H9 (cell line): ENCODE measurements around the gene NHLRC4. TPM values are rescaled to one million over a fixed set of nuclear protein-coding genes. Genes with fewer than 3 reads are reported as not detected.

ENCODE experiments used
- DNase-seq: peaks from one replicate; pipeline ENCODE4 v3.0.0-alpha.2; 2017
- H2AFZ ChIP-seq: one replicate; pipeline ENCODE4 v1.6.1; 2013; ENCODE audit warnings: mild to moderate bottlenecking, low read length, control low read depth, moderate library complexity
- H2AK5ac ChIP-seq: 2 replicates; pipeline ENCODE4 v1.6.1; 2013; ENCODE audit warnings: low read length, control low read depth, mixed read lengths; ENCODE audit not compliant: insufficient read length
- H2BK120ac ChIP-seq: one replicate; pipeline ENCODE4 v1.6.1; 2013; ENCODE audit warnings: low read depth, mild to moderate bottlenecking, low read length, control low read depth, inconsistent platforms; ENCODE audit not compliant: poor library complexity, severe bottlenecking
- H2BK12ac ChIP-seq: 2 replicates; pipeline ENCODE4 v1.6.1; 2013; ENCODE audit warnings: low read length, control low read depth, mixed read lengths, low read depth; ENCODE audit not compliant: insufficient read length
- H2BK15ac ChIP-seq: 2 replicates; pipeline ENCODE4 v1.6.1; 2013; ENCODE audit warnings: low read depth, low read length, control low read depth
- H2BK20ac ChIP-seq: one replicate; pipeline ENCODE4 v1.6.1; 2013; ENCODE audit warnings: low read depth, mild to moderate bottlenecking, low read length, control low read depth, inconsistent platforms; ENCODE audit not compliant: poor library complexity, severe bottlenecking
- H2BK5ac ChIP-seq: 2 replicates; pipeline ENCODE4 v1.6.1; 2013; ENCODE audit warnings: low read length, control low read depth, mixed read lengths; ENCODE audit not compliant: insufficient read length
- H3K14ac ChIP-seq: 2 replicates; pipeline ENCODE4 v1.6.1; 2013; ENCODE audit warnings: low read length, control low read depth; ENCODE audit not compliant: insufficient read depth
- H3K18ac ChIP-seq: 2 replicates; pipeline ENCODE4 v1.6.1; 2013; ENCODE audit warnings: low read depth, mild to moderate bottlenecking, mixed read lengths, low read length, control low read depth; ENCODE audit not compliant: insufficient read length
- H3K23ac ChIP-seq: 2 replicates; pipeline ENCODE4 v1.6.1; 2013; ENCODE audit warnings: low read length, control low read depth, mixed read lengths, low read depth; ENCODE audit not compliant: insufficient read length
- H3K23me2 ChIP-seq: 2 replicates; pipeline ENCODE4 v1.6.1; 2013; ENCODE audit warnings: low read depth, mild to moderate bottlenecking, mixed read lengths, low read length, control low read depth; ENCODE audit not compliant: insufficient read length, poor library complexity, severe bottlenecking
- H3K27ac ChIP-seq: 2 replicates; pipeline ENCODE4 v1.5.1; 2013; ENCODE audit warnings: low read length, control low read depth, mixed read lengths, low read depth; ENCODE audit not compliant: insufficient read length
- H3K27me3 ChIP-seq: 2 replicates; pipeline ENCODE4 v1.6.1; 2013; ENCODE audit warnings: low read length, control low read depth, inconsistent platforms; ENCODE audit not compliant: insufficient read depth
- H3K4ac ChIP-seq: 2 replicates; pipeline ENCODE4 v1.6.1; 2013; ENCODE audit warnings: low read depth, mild to moderate bottlenecking, control low read depth, inconsistent platforms, low read length, moderate library complexity
- H3K4me1 ChIP-seq: 2 replicates; pipeline ENCODE4 v1.6.1; 2013; ENCODE audit warnings: low read length, control low read depth, inconsistent platforms; ENCODE audit not compliant: insufficient read depth
- H3K4me2 ChIP-seq: 2 replicates; pipeline ENCODE4 v1.6.1; 2013; ENCODE audit warnings: low read length, control low read depth, mixed read lengths; ENCODE audit not compliant: insufficient read length, insufficient read depth
- H3K56ac ChIP-seq: 2 replicates; pipeline ENCODE4 v1.6.1; 2013; ENCODE audit warnings: low read depth, mild to moderate bottlenecking, mixed read lengths, low read length, control low read depth; ENCODE audit not compliant: insufficient read length
- H3K79me1 ChIP-seq: 2 replicates; pipeline ENCODE4 v1.6.1; 2013; ENCODE audit warnings: low read depth, mild to moderate bottlenecking, moderate library complexity, low read length, control low read depth, inconsistent platforms; ENCODE audit not compliant: insufficient read depth, poor library complexity, severe bottlenecking
- H3K79me2 ChIP-seq: 2 replicates; pipeline ENCODE4 v1.6.1; 2013; ENCODE audit warnings: low read length, control low read depth, inconsistent platforms; ENCODE audit not compliant: insufficient read depth
- H3K9ac ChIP-seq: 2 replicates; pipeline ENCODE4 v1.6.1; 2013; ENCODE audit warnings: low read length, control low read depth, mixed read lengths; ENCODE audit not compliant: insufficient read length; ENCODE audit errors: extremely low read depth
- H3K9me3 ChIP-seq: one replicate; pipeline ENCODE4 v1.6.1; 2013; ENCODE audit warnings: low read depth, low read length, inconsistent platforms; ENCODE audit not compliant: control insufficient read depth
- H3T11ph ChIP-seq: one replicate; pipeline ENCODE4 v1.6.1; 2013; ENCODE audit warnings: mild to moderate bottlenecking, low read length, control low read depth, inconsistent platforms
- H4K20me1 ChIP-seq: one replicate; pipeline ENCODE4 v1.6.1; 2013; ENCODE audit not compliant: control insufficient read depth, insufficient read length, insufficient read depth
- H4K5ac ChIP-seq: 2 replicates; pipeline ENCODE4 v1.6.1; 2013; ENCODE audit warnings: low read depth, mild to moderate bottlenecking, mixed read lengths, low read length, control low read depth; ENCODE audit not compliant: insufficient read length
- H4K8ac ChIP-seq: replicated peaks from 2 replicates; pipeline ENCODE4 v1.6.1; 2013; ENCODE audit warnings: low read length, control low read depth, mixed read lengths, low read depth; ENCODE audit not compliant: insufficient read length
- H4K91ac ChIP-seq: 2 replicates; pipeline ENCODE4 v1.6.1; 2013; ENCODE audit warnings: low read depth, mild to moderate bottlenecking, moderate library complexity, mixed read lengths, low read length, control low read depth; ENCODE audit not compliant: insufficient read length
- H3K27ac Mint-ChIP-seq, 3 experiments: 2 replicates in 2 of 3; 3 replicates in 1 of 3; pipeline ENCODE4 v1.8.0; 2020 to 2021; ENCODE audit warnings: mixed read lengths in 3 of 3, mild to moderate bottlenecking in 1 of 3, moderate library complexity in 1 of 3
- H3K27me3 Mint-ChIP-seq: 2 replicates; pipeline ENCODE4 v1.8.0; 2021; ENCODE audit warnings: low read depth, mild to moderate bottlenecking, moderate library complexity, mixed read lengths
- H3K36me3 Mint-ChIP-seq, 3 experiments: 2 replicates in 2 of 3; 3 replicates in 1 of 3; pipeline ENCODE4 v1.8.0; 2020 to 2021; ENCODE audit warnings: low read depth in 3 of 3, mixed read lengths in 3 of 3; ENCODE audit not compliant: insufficient read depth in 1 of 3
- H3K4me1 Mint-ChIP-seq, 2 experiments: 2 replicates each; pipeline ENCODE4 v1.8.0; 2020; ENCODE audit warnings: mixed read lengths in 2 of 2
- H3K4me3 Mint-ChIP-seq, 2 experiments: 2 replicates in 1 of 2; 3 replicates in 1 of 2; pipeline ENCODE4 v1.8.0; 2020 to 2021; ENCODE audit warnings: mild to moderate bottlenecking in 2 of 2, mixed read lengths in 2 of 2, moderate library complexity in 1 of 2
- H3K9me3 Mint-ChIP-seq, 2 experiments: 2 replicates in 1 of 2; 3 replicates in 1 of 2; pipeline ENCODE4 v1.8.0; 2020; ENCODE audit warnings: mild to moderate bottlenecking in 2 of 2, mixed read lengths in 2 of 2, moderate library complexity in 1 of 2
- WGBS: extraction: QIAGEN DNeasy Blood & Tissue Kit; methylation state at CpG from one replicate; pipeline ENCODE4 v1.1.7; 2013; ENCODE audit warnings: missing lambda C conversion rate, low lambda C conversion rate, mixed read lengths; ENCODE audit not compliant: insufficient read length; ENCODE audit errors: extremely low coverage; 5-methylcytosine and 5-hydroxymethylcytosine counted together
- total RNA-seq: library from RNA; stranded (reverse); gene quantifications from 2 replicates; pipeline ENCODE4 v1.2.1, GENCODE V29; 2021
- TF ChIP-seq, protein P1 (sequence below): fragments of 200-600 bp; sonication (generic); conservative IDR thresholded peaks from 3 replicates; pipeline ENCODE4 v1.8.0; 2021; ENCODE audit warnings: antibody characterized with exemption, mild to moderate bottlenecking

The NHLRC4 gene
- total RNA-seq, 1 experiment from 2014 or later, result 0.42 TPM

DNA sequence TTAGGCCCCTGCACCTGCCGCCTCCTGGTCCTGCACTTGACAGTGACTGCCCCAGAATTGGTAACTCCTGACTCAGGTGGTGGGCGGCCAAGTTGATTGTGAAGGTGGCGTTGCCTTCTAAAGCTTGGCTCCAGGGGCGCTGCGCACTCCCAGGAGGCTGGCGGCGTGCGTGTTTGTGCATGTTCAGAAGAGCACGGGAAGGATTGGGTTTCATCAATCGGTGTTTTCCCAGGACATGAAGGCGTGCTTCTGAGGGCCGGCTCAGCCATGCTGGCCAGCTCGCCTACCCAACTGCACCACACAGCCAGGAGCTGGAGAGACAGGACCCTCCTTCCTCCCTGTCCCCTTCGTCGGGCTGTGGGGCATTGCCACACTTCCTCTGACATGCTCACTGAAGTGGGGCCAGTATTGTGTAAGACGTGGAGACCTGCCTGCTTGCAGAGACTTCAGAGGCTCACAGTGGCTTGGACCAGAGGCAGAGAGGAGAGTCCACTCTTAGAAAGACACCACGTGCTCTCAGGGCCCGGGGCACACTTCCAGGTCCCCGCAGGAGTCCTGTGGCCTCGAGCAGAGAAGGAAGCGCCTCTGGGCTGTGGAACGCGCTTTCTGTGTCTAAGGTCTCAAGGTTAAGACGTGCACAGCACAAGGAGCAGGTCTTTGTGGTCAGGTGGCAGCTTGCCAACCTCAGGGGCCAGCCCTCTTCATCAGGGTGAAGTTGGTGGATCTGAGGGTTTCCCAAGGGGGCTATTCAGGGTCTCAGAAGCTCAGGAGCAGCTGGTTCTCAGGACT is 25.9 kb downstream of the NHLRC4 start:
- Mint-ChIP-seq H3K4me3 (no peak overlapping the region), H3K9me3 (0 out of 5 replicates have a peak, but pooled peaks cover 0 to 3% of the 10 kb centered on the region in 2 experiments)

More for the DNA sequence above, 25.9 kb downstream of the NHLRC4 start:
- Histone ChIP-seq H3K4ac (no peak overlapping the region), H3K27ac (no peak overlapping the region), H2AFZ (no peak overlapping the region), H3K4me1 (no peaks in the 10 kb centered on the region), H2BK120ac (no peak overlapping the region), H2BK12ac (no peak overlapping the region), H3K79me2 (no peaks in the 10 kb centered on the region; the same call in 1 of the 2 replicates), H3K18ac (no peak overlapping the region), H3T11ph (no peak overlapping the region), H2BK20ac (no peak overlapping the region), H3K27me3 (no peaks in the 10 kb centered on the region; the same call in 1 of the 2 replicates), H2BK5ac (no peak overlapping the region), H3K9me3 (no peaks in the 10 kb centered on the region), H4K20me1 (no peaks in the 10 kb centered on the region), H3K23ac (no peak overlapping the region), H3K23me2 (peaks cover 5% of the 10 kb centered on the region), H4K5ac (no peak overlapping the region), H4K8ac (no peak overlapping the region), H4K91ac (no peak overlapping the region), H2BK15ac (no peak overlapping the region), H3K4me2 (no peak overlapping the region), H3K9ac (no peak overlapping the region), H3K14ac (no peak overlapping the region), H3K79me1 (peaks cover 3% of the 10 kb centered on the region), H2AK5ac (no peak overlapping the region), H3K56ac (no peak overlapping the region)
- peaks cover 32% of the 10 kb centered on the region for H3K27me3 Mint-ChIP-seq
- peaks cover 5 to 15% (median 14%) of the 10 kb centered on the region in 3 experiments; a peak in 6 of 7 replicates for H3K36me3 Mint-ChIP-seq
- WGBS, result no CpG with 5 or more reads among the region's 24 CpGs
- TF ChIP-seq, protein P1, sequence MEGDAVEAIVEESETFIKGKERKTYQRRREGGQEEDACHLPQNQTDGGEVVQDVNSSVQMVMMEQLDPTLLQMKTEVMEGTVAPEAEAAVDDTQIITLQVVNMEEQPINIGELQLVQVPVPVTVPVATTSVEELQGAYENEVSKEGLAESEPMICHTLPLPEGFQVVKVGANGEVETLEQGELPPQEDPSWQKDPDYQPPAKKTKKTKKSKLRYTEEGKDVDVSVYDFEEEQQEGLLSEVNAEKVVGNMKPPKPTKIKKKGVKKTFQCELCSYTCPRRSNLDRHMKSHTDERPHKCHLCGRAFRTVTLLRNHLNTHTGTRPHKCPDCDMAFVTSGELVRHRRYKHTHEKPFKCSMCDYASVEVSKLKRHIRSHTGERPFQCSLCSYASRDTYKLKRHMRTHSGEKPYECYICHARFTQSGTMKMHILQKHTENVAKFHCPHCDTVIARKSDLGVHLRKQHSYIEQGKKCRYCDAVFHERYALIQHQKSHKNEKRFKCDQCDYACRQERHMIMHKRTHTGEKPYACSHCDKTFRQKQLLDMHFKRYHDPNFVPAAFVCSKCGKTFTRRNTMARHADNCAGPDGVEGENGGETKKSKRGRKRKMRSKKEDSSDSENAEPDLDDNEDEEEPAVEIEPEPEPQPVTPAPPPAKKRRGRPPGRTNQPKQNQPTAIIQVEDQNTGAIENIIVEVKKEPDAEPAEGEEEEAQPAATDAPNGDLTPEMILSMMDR, result no peak
- H3K27ac Mint-ChIP-seq, result no peak overlapping the region
- DNase-seq, result no peak
- H3K4me1 Mint-ChIP-seq, result peaks cover 10 to 17% of the 10 kb centered on the region in 2 experiments
